ENCODE data around the gene EVA1B. TPM values are rescaled to one million over a fixed set of nuclear protein-coding genes. Genes with fewer than 3 reads are reported as not detected.

Gene EVA1B
- total and polyA plus RNA-seq, 2 of the 13 experiments (the other 11 are each of a cell fraction or from before 2014, with no cell fraction given) = 3.9 to 6.6 TPM

DNA sequence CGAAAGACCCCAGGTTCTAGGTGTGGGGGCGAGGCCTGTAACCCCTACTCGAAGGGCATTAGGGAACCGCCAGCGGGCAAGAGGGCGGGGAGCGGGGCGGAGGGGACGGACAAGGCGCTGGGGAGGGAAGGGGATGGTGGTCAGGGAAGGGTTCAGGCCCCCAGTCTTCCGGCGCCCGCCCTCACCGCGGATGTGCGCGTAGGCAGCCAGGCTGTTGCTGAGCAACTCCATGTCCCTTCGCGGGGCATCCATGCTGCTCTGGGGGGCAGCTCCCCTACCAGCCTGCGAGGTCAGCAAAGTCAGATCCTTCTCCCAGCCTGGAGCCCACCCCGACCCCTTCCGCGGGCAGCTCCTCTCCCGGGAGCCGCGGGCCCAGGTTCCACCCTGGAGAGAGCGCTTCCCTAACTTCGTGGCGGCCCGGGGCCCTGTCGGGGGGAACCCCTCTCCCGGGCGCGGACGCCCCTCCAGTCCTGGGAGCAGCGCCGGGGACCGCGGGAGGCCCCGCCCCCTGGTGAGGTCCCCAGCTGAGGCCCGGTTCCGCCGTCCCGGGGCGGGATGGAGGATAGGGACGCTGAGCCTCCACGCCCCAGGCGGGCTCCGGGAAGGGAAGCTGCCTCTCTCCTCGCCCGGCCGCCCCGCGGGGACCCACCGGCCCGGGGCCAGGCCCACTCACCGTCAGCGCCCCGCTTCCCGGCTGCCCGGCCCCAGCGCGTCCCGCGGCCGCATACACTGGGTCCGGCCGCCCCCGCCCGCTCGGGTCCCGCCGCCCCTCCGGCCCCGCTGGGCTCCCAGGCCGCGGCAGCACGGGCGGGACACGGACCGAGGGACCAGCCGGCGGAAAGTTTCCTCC, 434 bp downstream of the EVA1B start (continued):
- TF ChIP-seq, protein P1, sequence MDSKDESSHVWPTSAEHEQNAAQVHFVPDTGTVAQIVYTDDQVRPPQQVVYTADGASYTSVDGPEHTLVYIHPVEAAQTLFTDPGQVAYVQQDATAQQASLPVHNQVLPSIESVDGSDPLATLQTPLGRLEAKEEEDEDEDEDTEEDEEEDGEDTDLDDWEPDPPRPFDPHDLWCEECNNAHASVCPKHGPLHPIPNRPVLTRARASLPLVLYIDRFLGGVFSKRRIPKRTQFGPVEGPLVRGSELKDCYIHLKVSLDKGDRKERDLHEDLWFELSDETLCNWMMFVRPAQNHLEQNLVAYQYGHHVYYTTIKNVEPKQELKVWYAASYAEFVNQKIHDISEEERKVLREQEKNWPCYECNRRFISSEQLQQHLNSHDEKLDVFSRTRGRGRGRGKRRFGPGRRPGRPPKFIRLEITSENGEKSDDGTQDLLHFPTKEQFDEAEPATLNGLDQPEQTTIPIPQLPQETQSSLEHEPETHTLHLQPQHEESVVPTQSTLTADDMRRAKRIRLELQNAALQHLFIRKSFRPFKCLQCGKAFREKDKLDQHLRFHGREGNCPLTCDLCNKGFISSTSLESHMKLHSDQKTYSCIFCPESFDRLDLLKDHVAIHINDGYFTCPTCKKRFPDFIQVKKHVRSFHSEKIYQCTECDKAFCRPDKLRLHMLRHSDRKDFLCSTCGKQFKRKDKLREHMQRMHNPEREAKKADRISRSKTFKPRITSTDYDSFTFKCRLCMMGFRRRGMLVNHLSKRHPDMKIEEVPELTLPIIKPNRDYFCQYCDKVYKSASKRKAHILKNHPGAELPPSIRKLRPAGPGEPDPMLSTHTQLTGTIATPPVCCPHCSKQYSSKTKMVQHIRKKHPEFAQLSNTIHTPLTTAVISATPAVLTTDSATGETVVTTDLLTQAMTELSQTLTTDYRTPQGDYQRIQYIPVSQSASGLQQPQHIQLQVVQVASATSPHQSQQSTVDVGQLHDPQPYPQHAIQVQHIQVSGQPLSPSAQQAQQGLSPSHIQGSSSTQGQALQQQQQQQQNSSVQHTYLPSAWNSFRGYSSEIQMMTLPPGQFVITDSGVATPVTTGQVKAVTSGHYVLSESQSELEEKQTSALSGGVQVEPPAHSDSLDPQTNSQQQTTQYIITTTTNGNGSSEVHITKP (CRISPR knock-in tag; IDR thresholded peaks at IDR 0.05; ENCODE audit: low read depth) = no peak
- TF ChIP-seq HNRNPK (IDR thresholded peaks at IDR 0.05; ENCODE audit: low read depth, low read length, poor library complexity, severe bottlenecking) = peak; percentile 42
- TF ChIP-seq, protein P2, sequence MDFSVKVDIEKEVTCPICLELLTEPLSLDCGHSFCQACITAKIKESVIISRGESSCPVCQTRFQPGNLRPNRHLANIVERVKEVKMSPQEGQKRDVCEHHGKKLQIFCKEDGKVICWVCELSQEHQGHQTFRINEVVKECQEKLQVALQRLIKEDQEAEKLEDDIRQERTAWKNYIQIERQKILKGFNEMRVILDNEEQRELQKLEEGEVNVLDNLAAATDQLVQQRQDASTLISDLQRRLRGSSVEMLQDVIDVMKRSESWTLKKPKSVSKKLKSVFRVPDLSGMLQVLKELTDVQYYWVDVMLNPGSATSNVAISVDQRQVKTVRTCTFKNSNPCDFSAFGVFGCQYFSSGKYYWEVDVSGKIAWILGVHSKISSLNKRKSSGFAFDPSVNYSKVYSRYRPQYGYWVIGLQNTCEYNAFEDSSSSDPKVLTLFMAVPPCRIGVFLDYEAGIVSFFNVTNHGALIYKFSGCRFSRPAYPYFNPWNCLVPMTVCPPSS (IDR thresholded peaks at IDR 0.05) = no peak
- no peak for TF ChIP-seq NBN (conservative IDR thresholded peaks at IDR 0.05)
- no peak for TF ChIP-seq ZNF468 (CRISPR knock-in tag; IDR thresholded peaks at IDR 0.05)
- TF ChIP-seq TBP (CRISPR knock-in tag; IDR thresholded peaks at IDR 0.05) = no peak
- TF ChIP-seq ZNF776 (CRISPR knock-in tag; IDR thresholded peaks at IDR 0.05) = 0 out of 2 replicates have a peak, but pooled peaks have one; percentile 21
- 0 out of 2 replicates have a peak, but pooled peaks have one; percentile 22 for TF ChIP-seq ZBTB38 (CRISPR knock-in tag; IDR thresholded peaks at IDR 0.05)
- TF ChIP-seq RBFOX2 (IDR thresholded peaks at IDR 0.05; ENCODE audit: low read depth, low read length) = peak; percentile 32; the same call in 1 of the 2 replicates
- TF ChIP-seq ZSCAN20 (CRISPR knock-in tag; IDR thresholded peaks at IDR 0.05; ENCODE audit: borderline replicate concordance) = peak; percentile 29; the same call in 1 of the 2 replicates
- no peak for TF ChIP-seq ZNF605 (CRISPR knock-in tag; IDR thresholded peaks at IDR 0.05)
- 0 out of 2 replicates have a peak, but pooled peaks have one; percentile 9 for TF ChIP-seq NRL (CRISPR knock-in tag; IDR thresholded peaks at IDR 0.05; ENCODE audit: borderline replicate concordance)
- no peak for TF ChIP-seq HMGA1 (CRISPR knock-in tag; conservative IDR thresholded peaks at IDR 0.05)
- TF ChIP-seq ZNF652 (CRISPR knock-in tag; IDR thresholded peaks at IDR 0.05; ENCODE audit: borderline replicate concordance, low read depth) = no peak
- no peak for TF ChIP-seq CENPT (CRISPR knock-in tag; IDR thresholded peaks at IDR 0.05; ENCODE audit: low read depth)
- no peak for TF ChIP-seq MTF1 (CRISPR knock-in tag; IDR thresholded peaks at IDR 0.05)
- 0 out of 2 replicates have a peak, but pooled peaks have one; percentile 32 for TF ChIP-seq ZC3H13 (CRISPR knock-in tag; IDR thresholded peaks at IDR 0.05)
- TF ChIP-seq HES4 (CRISPR knock-in tag; IDR thresholded peaks at IDR 0.05; ENCODE audit: borderline replicate concordance) = no peak
- TF ChIP-seq, protein P3, sequence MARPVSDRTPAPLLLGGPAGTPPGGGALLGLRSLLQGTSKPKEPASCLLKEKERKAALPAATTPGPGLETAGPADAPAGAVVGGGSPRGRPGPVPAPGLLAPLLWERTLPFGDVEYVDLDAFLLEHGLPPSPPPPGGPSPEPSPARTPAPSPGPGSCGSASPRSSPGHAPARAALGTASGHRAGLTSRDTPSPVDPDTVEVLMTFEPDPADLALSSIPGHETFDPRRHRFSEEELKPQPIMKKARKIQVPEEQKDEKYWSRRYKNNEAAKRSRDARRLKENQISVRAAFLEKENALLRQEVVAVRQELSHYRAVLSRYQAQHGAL (CRISPR knock-in tag; IDR thresholded peaks at IDR 0.05; ENCODE audit: not compliant biosample characterization) = no peak
- TF ChIP-seq RAD51 (IDR thresholded peaks at IDR 0.05; ENCODE audit: borderline replicate concordance) = no peak
- TF ChIP-seq ZBTB3 (CRISPR knock-in tag; IDR thresholded peaks at IDR 0.05; ENCODE audit: borderline replicate concordance, low read depth) = no peak
- TF ChIP-seq ZNF333 (CRISPR knock-in tag; IDR thresholded peaks at IDR 0.05; ENCODE audit: borderline replicate concordance) = 0 out of 2 replicates have a peak, but pooled peaks have one; percentile 17
- no peak for TF ChIP-seq NFE2L1 (CRISPR knock-in tag; IDR thresholded peaks at IDR 0.05; ENCODE audit: borderline replicate concordance)
- TF ChIP-seq RBAK (CRISPR knock-in tag; IDR thresholded peaks at IDR 0.05) = no peak
